WTC11 (cell line): Measurements from ENCODE around the gene GRIN3B. TPM values are rescaled to one million over a fixed set of nuclear protein-coding genes. Genes with fewer than 3 reads are reported as not detected.

Experiments used
- ATAC-seq: fragments of 200-7000 bp; cut with Tn5 transposase; 2 replicates; pipeline ENCODE4 v1.10.0; 2021; ENCODE audit warnings: mild to moderate bottlenecking, moderate library complexity
- CTCF ChIA-PET: fragments of 300-600 bp; sonication (Branson Sonifier 250); formaldehyde crosslinking; loops from one replicate; lab custom pipeline; 2021; ENCODE audit warnings: antibody characterized with exemption; lab: Charles Lee
- POLR2A ChIA-PET: fragments of 350-600 bp; sonication (Branson Sonifier 250); formaldehyde crosslinking; loops from one replicate; lab custom pipeline; 2021; ENCODE audit warnings: antibody characterized with exemption; lab: Charles Lee
- DNase-seq: peaks from one replicate; pipeline ENCODE4 v3.0.0; 2021; ENCODE audit warnings: low spot score
- H3K27ac Mint-ChIP-seq: 2 replicates; pipeline ENCODE4 v1.8.0; 2021; ENCODE audit warnings: mixed read lengths
- H3K27me3 Mint-ChIP-seq: 2 replicates; pipeline ENCODE4 v1.8.0; 2021; ENCODE audit warnings: low read depth, mild to moderate bottlenecking, moderate library complexity, mixed read lengths
- H3K36me3 Mint-ChIP-seq: 2 replicates; pipeline ENCODE4 v1.8.0; 2021; ENCODE audit warnings: mixed read lengths
- H3K4me1 Mint-ChIP-seq: 2 replicates; pipeline ENCODE4 v1.8.0; 2022; ENCODE audit warnings: mixed read lengths
- H3K4me3 Mint-ChIP-seq: 2 replicates; pipeline ENCODE4 v1.8.0; 2021; ENCODE audit warnings: mild to moderate bottlenecking, moderate library complexity, mixed read lengths
- H3K9me3 Mint-ChIP-seq: 2 replicates; pipeline ENCODE4 v1.8.0; 2021; ENCODE audit warnings: mixed read lengths
- AFF4 ChIP-seq: sonication (generic); formaldehyde crosslinking; IDR thresholded peaks from 2 replicates; pipeline ENCODE4 v1.8.1; 2023; ENCODE audit warnings: mild to moderate bottlenecking, missing genetic modification reagents, borderline replicate concordance
- ETV6 ChIP-seq: sonication (generic); formaldehyde crosslinking; IDR thresholded peaks from 2 replicates; pipeline ENCODE4 v1.8.1; 2022; ENCODE audit warnings: mild to moderate bottlenecking, missing genetic modification reagents
- GABPB1 ChIP-seq: sonication (generic); formaldehyde crosslinking; IDR thresholded peaks from 2 replicates; pipeline ENCODE4 v1.8.1; 2023; ENCODE audit warnings: mild to moderate bottlenecking, missing genetic modification reagents
- NFYB ChIP-seq: sonication (generic); formaldehyde crosslinking; conservative IDR thresholded peaks from 2 replicates; pipeline ENCODE4 v1.8.0; 2022; ENCODE audit warnings: low read depth, missing genetic modification reagents
- SMAD4 ChIP-seq: sonication (generic); formaldehyde crosslinking; IDR thresholded peaks from 2 replicates; pipeline ENCODE4 v1.8.0; 2022; ENCODE audit warnings: mild to moderate bottlenecking, missing genetic modification reagents
- SOX15 ChIP-seq: fragments of 250-450 bp; sonication (Bioruptor Pico); IDR thresholded peaks from 2 replicates; pipeline ENCODE4 v1.9.0; 2021; ENCODE audit warnings: mild to moderate bottlenecking
- ZNF281 ChIP-seq: sonication (generic); formaldehyde crosslinking; IDR thresholded peaks from 2 replicates; pipeline ENCODE4 v1.8.0; 2023; ENCODE audit warnings: mild to moderate bottlenecking, missing genetic modification reagents
- ZNF532 ChIP-seq: fragments of 250-450 bp; sonication (Bioruptor Pico); IDR thresholded peaks from 2 replicates; pipeline ENCODE4 v1.9.0; 2021; ENCODE audit warnings: mild to moderate bottlenecking, borderline replicate concordance
- total RNA-seq: library from RNA; stranded (reverse); gene quantifications from 3 replicates; pipeline ENCODE4 v1.2.3, GENCODE V29; 2021
- TF ChIP-seq, protein P1 (sequence below): fragments of 250-450 bp; sonication (Bioruptor Pico); IDR thresholded peaks from 2 replicates; pipeline ENCODE4 v1.9.0; 2021; ENCODE audit warnings: moderate library complexity, mild to moderate bottlenecking, inconsistent platforms, borderline replicate concordance
- TF ChIP-seq, protein P2 (sequence below): fragments of 250-450 bp; sonication (Bioruptor Pico); IDR thresholded peaks from 2 replicates; pipeline ENCODE4 v1.9.0; 2021; ENCODE audit warnings: mild to moderate bottlenecking

GRIN3B gene
- total RNA-seq, 1 experiment from 2014 or later: 1.9 TPM

DNA sequence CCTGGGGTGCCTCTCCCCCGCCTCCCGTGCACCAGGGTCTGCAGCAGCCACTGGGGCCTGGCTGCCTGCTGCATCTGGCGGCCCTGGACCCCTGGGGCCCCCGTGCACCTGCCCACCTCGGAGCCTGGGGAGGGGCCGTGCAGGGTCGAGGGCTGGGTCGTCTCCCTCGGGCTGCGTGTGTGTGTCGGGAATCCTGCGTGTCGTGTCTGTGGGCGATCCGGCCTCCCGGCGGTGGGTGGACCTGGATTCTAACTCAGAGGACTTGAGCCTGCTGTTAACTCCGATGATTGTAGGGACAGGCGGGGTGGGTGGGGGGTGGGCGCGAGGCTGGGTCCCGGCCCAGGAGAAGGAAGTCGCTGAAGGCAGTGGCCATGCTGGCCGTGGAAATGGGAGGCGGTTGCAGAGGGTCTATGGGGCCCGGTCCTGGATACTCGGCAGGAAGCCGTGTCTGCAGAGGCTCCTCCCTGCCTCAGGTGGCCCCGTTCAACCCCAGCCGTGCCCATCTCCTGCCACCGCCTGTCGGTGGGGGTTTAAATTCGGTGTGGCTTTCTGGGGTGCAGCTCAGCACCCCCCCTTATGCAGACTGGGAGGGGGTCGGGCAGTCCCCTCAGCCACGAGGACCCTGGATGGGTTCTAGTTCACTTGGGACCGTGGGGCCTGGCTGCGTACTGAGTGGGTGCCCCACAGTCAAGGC lies 25.5 kb upstream of the GRIN3B start:
- ChIA-PET CTCF (no interaction called here), POLR2A (no interaction called here)
- no peak for ATAC-seq
- peaks cover 5% of the 10 kb centered on the region; the same call in 1 of the 2 replicates for H3K4me1 Mint-ChIP-seq
- H3K4me3 Mint-ChIP-seq: no peak overlapping the region
- no peaks in the 10 kb centered on the region for H3K27me3 Mint-ChIP-seq
- peaks cover 6% of the 10 kb centered on the region for H3K9me3 Mint-ChIP-seq
- TF ChIP-seq ZNF281 (CRISPR knock-in tag) (no peak), GABPB1 (no peak), NFYB (CRISPR knock-in tag) (no peak), SOX15 (CRISPR knock-in tag) (no peak), ZNF532 (CRISPR knock-in tag) (no peak), SMAD4 (no peak), AFF4 (CRISPR knock-in tag) (no peak), ETV6 (CRISPR knock-in tag) (no peak)
- TF ChIP-seq, protein P1, sequence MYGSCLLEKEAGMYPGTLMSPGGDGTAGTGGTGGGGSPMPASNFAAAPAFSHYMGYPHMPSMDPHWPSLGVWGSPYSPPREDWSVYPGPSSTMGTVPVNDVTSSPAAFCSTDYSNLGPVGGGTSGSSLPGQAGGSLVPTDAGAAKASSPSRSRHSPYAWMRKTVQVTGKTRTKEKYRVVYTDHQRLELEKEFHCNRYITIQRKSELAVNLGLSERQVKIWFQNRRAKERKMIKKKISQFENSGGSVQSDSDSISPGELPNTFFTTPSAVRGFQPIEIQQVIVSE (CRISPR knock-in tag): no peak
- TF ChIP-seq, protein P2, sequence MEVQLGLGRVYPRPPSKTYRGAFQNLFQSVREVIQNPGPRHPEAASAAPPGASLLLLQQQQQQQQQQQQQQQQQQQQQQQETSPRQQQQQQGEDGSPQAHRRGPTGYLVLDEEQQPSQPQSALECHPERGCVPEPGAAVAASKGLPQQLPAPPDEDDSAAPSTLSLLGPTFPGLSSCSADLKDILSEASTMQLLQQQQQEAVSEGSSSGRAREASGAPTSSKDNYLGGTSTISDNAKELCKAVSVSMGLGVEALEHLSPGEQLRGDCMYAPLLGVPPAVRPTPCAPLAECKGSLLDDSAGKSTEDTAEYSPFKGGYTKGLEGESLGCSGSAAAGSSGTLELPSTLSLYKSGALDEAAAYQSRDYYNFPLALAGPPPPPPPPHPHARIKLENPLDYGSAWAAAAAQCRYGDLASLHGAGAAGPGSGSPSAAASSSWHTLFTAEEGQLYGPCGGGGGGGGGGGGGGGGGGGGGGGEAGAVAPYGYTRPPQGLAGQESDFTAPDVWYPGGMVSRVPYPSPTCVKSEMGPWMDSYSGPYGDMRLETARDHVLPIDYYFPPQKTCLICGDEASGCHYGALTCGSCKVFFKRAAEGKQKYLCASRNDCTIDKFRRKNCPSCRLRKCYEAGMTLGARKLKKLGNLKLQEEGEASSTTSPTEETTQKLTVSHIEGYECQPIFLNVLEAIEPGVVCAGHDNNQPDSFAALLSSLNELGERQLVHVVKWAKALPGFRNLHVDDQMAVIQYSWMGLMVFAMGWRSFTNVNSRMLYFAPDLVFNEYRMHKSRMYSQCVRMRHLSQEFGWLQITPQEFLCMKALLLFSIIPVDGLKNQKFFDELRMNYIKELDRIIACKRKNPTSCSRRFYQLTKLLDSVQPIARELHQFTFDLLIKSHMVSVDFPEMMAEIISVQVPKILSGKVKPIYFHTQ (CRISPR knock-in tag): no peak
- H3K36me3 Mint-ChIP-seq: peaks cover 21% of the 10 kb centered on the region
- no peak for DNase-seq
- no peak overlapping the region for H3K27ac Mint-ChIP-seq
